GM12864 (cell line): ENCODE data around the gene TBCB.

ENCODE experiments used
- DNase-seq: peaks from one replicate; pipeline ENCODE4 v3.0.0-alpha.2; 2011; ENCODE audit warnings: low read depth
- H3K4me3 ChIP-seq: 2 replicates; pipeline ENCODE4 v1.5.1; 2011; ENCODE audit warnings: mild to moderate bottlenecking, low read depth, low read length, control low read depth
- TF ChIP-seq, protein P1 (sequence below): IDR thresholded peaks from 2 replicates; pipeline ENCODE4 v1.5.1; 2011; ENCODE audit warnings: low read depth, mild to moderate bottlenecking, moderate library complexity, low read length, control low read depth, inconsistent platforms; ENCODE audit errors: missing control alignments

The TBCB gene

DNA sequence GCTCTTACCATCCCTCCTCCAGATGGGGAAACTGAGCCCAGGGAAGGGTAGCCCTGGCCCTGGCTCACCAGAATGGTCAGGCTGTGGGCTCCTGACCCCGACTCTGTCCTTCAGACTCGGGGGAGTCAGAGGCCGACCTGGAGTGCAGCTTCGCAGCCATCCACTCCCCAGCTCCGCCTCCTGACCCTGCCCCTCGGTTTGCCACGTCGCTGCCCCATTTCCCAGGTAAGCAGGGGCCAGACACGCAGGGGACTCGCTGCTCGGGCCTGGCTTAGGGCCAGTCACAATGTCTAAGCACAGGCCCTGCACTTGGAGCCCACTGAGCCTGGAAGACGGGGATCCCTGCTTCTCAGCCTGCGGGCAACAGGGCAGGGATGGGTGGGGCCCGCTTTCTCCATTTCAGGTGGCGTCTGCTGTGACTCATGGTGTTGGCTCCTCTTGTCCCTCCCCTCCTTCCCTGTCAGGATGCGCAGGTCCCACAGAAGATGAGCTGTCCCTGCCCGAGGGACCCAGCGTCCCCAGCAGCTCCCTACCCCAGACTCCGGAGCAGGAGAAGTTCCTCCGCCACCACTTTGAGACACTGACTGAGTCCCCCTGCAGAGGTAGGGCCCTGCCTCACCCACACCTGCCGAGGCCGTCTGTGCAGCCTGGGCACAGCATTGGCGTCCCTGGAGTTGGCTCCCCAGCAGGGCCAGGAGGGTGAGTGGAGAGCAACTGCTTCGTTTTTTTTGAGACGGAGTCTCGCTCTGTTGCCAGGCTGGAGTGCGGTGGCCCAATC, 13.5 kb upstream of the TBCB start:
- no peak overlapping the region for H3K4me3 ChIP-seq
- no peak for DNase-seq
- TF ChIP-seq, protein P1, sequence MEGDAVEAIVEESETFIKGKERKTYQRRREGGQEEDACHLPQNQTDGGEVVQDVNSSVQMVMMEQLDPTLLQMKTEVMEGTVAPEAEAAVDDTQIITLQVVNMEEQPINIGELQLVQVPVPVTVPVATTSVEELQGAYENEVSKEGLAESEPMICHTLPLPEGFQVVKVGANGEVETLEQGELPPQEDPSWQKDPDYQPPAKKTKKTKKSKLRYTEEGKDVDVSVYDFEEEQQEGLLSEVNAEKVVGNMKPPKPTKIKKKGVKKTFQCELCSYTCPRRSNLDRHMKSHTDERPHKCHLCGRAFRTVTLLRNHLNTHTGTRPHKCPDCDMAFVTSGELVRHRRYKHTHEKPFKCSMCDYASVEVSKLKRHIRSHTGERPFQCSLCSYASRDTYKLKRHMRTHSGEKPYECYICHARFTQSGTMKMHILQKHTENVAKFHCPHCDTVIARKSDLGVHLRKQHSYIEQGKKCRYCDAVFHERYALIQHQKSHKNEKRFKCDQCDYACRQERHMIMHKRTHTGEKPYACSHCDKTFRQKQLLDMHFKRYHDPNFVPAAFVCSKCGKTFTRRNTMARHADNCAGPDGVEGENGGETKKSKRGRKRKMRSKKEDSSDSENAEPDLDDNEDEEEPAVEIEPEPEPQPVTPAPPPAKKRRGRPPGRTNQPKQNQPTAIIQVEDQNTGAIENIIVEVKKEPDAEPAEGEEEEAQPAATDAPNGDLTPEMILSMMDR: no peak

DNA sequence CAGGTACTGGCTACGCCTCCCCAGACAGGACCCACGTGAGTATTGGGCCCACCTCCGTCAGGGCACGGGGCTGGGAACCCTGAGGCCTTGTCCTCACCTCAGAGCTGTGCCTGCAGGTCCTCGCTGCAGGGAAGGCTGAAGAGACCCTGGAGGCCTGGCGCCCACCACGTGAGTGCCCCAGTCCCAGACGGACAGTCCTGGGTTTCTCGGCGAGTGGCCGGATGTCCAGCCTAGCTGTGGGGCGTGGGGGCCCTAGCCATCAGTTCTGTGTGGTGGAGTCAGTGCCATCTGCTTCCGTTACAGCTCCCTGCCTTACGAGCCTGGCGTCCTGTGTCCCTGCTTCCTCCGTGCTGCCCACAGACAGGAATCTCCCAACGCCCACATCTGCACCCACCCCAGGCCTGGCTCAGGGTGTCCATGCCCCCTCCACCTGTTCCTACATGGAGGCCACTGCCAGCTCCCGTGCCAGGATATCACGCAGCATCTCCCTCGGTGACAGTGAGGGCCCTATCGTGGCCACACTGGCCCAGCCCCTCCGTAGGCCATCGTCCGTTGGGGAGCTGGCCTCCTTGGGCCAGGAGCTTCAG, 12.1 kb upstream of the TBCB start:
- no peak for DNase-seq
- TF ChIP-seq, protein P1: no peak
- H3K4me3 ChIP-seq: no peak overlapping the region

- TF ChIP-seq, protein P1: no peak
- no peak for DNase-seq
Measured at GRCh38 chr19:36103842-36104552, 11.3 kb upstream of the TBCB start.

DNA sequence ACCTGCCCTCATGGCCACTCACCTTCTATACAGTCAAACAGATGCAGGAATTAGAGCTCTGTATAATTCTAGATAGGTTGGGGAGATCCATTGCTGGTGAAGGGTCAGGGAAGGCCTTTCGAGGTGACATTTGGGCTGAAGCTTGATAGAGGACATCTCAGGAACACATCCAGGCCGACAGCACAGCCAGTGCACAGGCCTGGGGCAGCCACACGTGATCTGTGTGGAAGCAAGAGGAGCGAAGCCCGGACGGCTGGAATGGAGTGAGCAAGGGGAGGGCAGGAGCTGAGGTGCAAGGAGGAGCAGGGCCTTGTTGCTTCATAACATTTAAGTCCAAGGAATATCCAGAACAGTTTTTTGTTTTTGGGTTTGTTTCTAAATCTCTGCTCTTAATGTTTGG, 8.8 kb upstream of the TBCB start:
- TF ChIP-seq, protein P1: no peak
- no peak overlapping the region for H3K4me3 ChIP-seq
- DNase-seq: no peak

More at GRCh38 chr19:36103842-36104552, 11.3 kb upstream of the TBCB start:
- H3K4me3 ChIP-seq: no peak overlapping the region

- TF ChIP-seq, protein P1: no peak
- no peak overlapping the region for H3K4me3 ChIP-seq
- no peak for DNase-seq
Measured at GRCh38 chr19:36106991-36107390, 8.3 kb upstream of the TBCB start.

DNA sequence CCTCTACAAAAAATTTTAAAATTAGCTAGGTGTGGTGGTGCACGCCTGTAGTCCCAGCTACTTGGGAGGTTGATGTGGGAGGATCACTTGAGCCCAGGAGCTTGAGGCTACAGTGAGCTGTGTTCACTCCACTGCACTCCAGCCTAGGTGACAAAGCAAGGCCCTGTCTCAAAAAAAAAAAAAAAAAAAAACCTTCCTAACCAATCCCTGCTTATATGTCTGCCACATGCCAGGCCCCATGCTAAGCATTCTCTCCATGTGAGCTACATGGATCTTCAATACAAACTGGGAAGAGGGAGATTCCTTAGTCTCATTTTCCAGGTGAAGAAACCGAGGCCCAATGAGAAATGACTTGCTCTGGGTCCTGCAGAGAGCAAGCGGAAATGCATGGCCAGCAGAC, 6.6 kb upstream of the TBCB start:
- H3K4me3 ChIP-seq: no peak overlapping the region
- TF ChIP-seq, protein P1: no peak
- DNase-seq: no peak
